ENCODE measurements around the gene CLINT1. TPM values are rescaled to one million over a fixed set of nuclear protein-coding genes. Genes with fewer than 3 reads are reported as not detected.
A peak's percentile ranks its signal among the peaks of the same experiment; 100 is the strongest.

CLINT1 gene
- polyA plus RNA-seq, 1 experiment: 103 TPM

DNA sequence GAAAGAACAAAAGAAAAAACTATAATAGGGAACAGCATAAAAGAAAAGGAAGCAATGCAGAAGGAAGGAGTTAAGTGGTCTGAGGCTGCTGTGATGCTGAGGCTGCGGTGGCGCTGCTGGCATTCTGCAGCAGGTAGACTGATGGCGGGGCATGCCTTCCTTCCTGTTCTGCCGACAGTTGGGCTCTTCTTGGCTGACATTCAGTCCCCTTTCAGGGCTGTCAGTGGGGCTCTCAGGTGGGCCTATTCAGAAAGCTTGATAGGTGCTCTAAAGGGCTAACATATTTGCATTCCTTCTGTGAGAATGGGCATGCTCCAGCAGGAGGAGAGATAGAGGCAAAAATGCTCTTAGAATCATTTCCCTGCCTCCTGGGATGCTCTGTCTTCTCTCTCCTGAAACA, 5.1 kb upstream of the CLINT1 start:
- Histone ChIP-seq H3K4me3 (ENCODE audit: low read depth, low read length) (no peak overlapping the region), H3K27me3 (ENCODE audit: control insufficient read depth, insufficient read depth, low read length) (no peaks in the 10 kb centered on the region), H3K27ac (ENCODE audit: low read depth, low read length) (no peak overlapping the region), H3K9me3 (ENCODE audit: control insufficient read depth, insufficient read depth, low read length) (no peaks in the 10 kb centered on the region)
- TF ChIP-seq, protein P1, sequence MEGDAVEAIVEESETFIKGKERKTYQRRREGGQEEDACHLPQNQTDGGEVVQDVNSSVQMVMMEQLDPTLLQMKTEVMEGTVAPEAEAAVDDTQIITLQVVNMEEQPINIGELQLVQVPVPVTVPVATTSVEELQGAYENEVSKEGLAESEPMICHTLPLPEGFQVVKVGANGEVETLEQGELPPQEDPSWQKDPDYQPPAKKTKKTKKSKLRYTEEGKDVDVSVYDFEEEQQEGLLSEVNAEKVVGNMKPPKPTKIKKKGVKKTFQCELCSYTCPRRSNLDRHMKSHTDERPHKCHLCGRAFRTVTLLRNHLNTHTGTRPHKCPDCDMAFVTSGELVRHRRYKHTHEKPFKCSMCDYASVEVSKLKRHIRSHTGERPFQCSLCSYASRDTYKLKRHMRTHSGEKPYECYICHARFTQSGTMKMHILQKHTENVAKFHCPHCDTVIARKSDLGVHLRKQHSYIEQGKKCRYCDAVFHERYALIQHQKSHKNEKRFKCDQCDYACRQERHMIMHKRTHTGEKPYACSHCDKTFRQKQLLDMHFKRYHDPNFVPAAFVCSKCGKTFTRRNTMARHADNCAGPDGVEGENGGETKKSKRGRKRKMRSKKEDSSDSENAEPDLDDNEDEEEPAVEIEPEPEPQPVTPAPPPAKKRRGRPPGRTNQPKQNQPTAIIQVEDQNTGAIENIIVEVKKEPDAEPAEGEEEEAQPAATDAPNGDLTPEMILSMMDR (IDR thresholded peaks at IDR 0.05; ENCODE audit: low read depth, low read length): no peak
- ChIA-PET POLR2A (no interaction called here), CTCF (no interaction called here)
- DNase-seq (ENCODE audit: low read depth, low spot score): no peak

DNA sequence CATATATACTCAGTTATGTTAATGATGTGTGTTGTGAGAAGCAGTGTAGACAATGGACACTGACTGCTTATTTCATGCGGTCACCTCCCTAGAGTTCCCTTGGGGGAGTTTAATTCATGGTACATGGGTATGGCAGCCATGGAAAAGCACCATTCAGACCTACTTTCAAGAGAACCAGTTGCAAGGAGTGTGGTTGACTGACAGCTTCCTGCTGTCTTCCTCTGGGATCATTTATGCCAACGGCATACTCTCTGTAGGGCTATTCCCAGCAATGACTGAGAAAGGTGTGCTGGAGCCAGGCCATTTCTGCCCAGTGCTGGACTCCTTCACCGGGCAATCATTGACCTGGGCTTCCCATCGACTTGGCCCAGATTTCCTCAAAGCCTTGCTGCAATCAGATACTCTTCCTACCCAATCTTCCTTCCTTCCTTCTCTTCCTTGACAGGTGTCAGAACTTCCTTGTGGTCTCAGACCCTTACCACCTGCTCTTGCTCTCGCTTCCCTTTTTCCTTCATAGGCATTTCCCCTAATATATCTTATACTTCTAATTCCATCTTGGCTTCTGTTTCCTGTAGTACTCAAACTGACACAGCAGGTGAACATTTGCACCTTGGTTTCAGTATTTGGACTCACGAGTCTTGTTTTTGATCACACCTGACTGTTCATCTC, 3.4 kb upstream of the CLINT1 start:
- H3K27ac ChIP-seq (ENCODE audit: low read depth, low read length): no peak overlapping the region
- no peaks in the 10 kb centered on the region for H3K27me3 ChIP-seq (ENCODE audit: control insufficient read depth, insufficient read depth, low read length)
- H3K9me3 ChIP-seq (ENCODE audit: control insufficient read depth, insufficient read depth, low read length): no peaks in the 10 kb centered on the region; the same call in 1 of the 2 replicates
- POLR2A ChIA-PET: no interaction called here
- no peak for DNase-seq (ENCODE audit: low read depth, low spot score)
- no peak overlapping the region for H3K4me3 ChIP-seq (ENCODE audit: low read depth, low read length)
- CTCF ChIA-PET: no interaction called here
- TF ChIP-seq, protein P1 (IDR thresholded peaks at IDR 0.05; ENCODE audit: low read depth, low read length): no peak

DNA sequence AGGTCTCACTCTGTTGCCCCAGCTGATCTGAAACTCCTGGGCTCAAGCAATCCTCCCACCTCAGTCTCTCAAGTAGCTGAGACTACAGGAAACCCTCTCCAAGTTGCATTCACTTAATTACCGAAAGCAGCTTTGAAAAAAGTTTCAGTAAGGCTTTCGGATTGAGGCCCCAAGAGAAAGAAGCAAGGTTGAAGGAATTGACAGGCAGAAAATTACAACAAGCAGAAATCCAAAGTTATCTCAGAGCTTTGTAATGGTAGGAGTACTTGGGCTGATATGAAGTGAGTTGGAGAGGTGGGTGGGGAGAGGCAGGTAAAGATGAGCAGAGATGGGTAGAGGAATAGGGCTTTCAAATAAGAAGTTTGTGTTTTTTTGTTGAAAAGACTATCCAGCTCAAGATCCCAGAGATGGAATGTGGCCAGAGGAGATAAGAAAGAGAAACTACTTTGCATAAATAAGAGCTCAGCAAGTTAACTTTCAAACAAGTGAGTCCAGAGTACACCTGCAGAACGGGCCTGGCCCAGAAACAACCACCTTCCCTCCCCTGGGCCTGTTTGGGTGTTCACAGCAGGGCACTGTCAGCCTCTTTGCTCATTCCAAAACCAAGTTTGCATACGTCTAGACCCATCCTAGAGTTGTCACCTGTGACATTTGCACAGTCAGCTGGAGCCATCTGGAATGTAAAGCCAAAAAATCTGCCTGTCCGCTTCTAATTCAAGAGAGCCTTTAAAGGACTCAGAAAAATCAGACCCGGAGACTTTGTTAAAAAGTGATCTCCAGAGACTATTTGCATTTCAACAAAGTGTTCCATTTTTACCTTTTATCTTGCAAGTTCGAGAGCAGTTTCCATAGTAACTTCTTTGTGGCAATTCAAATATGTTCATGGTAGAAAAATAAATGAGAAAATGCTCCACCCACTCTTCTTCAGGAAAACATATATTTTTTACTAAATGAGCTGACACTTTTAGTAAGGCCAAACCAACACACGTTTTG, 2.2 kb upstream of the CLINT1 start:
- H3K27me3 ChIP-seq (ENCODE audit: control insufficient read depth, insufficient read depth, low read length): no peaks in the 10 kb centered on the region
- H3K9me3 ChIP-seq (ENCODE audit: control insufficient read depth, insufficient read depth, low read length): no peaks in the 10 kb centered on the region; the same call in 1 of the 2 replicates
- no peak for DNase-seq (ENCODE audit: low read depth, low spot score)
- CTCF ChIA-PET: interaction anchor here (0.6 to 3.5 kb wide), 6 partner anchors 9 to 1159 kb away, joined by 3 to 25 read pairs (median 4); no protein-coding TSS in a partner anchor
- TF ChIP-seq, protein P1 (IDR thresholded peaks at IDR 0.05; ENCODE audit: low read depth, low read length): no peak
- POLR2A ChIA-PET: no interaction called here
- H3K4me3 ChIP-seq (ENCODE audit: low read depth, low read length): no peak overlapping the region
- H3K27ac ChIP-seq (ENCODE audit: low read depth, low read length): no peak overlapping the region

DNA sequence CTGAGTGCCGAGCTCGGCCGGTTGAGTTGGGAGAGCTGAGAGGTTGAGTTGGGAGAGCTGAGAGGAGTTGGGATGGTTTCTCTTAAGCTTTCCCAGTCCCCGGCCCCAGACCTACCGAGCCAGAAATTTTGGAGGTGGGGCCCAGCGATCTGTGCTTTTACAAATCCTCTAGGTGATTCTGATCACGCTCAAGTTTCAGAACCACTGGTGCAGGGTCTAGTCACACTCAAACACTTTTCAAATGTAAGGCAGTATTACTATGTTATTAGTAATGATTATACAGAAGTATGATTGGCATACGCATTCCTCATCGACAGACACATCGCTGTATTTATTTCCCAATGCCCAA, 256 bp upstream of the CLINT1 start:
- H3K4me3 ChIP-seq (ENCODE audit: low read depth, low read length): peak overlapping the region; percentile 92; the same call in 1 of the 2 replicates
- no peaks in the 10 kb centered on the region; the same call in 1 of the 2 replicates for H3K9me3 ChIP-seq (ENCODE audit: control insufficient read depth, insufficient read depth, low read length)
- no peak overlapping the region for H3K27ac ChIP-seq (ENCODE audit: low read depth, low read length)
- ChIA-PET CTCF (interaction anchor here (0.7 to 3.5 kb wide), 6 partner anchors 39 to 135 kb away, joined by 3 to 25 read pairs (median 3); no protein-coding TSS in a partner anchor), POLR2A (interaction anchor here (0.5 to 1.4 kb wide), 3 partner anchors 37 to 1143 kb away, joined by 3 to 8 read pairs (median 3); no protein-coding TSS in a partner anchor)
- TF ChIP-seq, protein P1 (IDR thresholded peaks at IDR 0.05; ENCODE audit: low read depth, low read length): no peak
- no peak for DNase-seq (ENCODE audit: low read depth, low spot score)
- no peaks in the 10 kb centered on the region for H3K27me3 ChIP-seq (ENCODE audit: control insufficient read depth, insufficient read depth, low read length)

All from AG04450 (cell line).